H1 (cell line): ENCODE measurements around the gene PDS5A. TPM values are rescaled to one million over a fixed set of nuclear protein-coding genes. Genes with fewer than 3 reads are reported as not detected.

Experiments used
- CTCF ChIA-PET: fragments of 300-600 bp; sonication (Branson Sonifier 250); formaldehyde crosslinking; loops from one replicate; lab custom pipeline; 2021; ENCODE audit not compliant: partially characterized antibody; lab: Charles Lee
- POLR2A ChIA-PET: fragments of 300-600 bp; sonication (Branson Sonifier 250); formaldehyde crosslinking; loops from one replicate; lab custom pipeline; 2021; ENCODE audit warnings: inconsistent platforms; ENCODE audit not compliant: partially characterized antibody; lab: Charles Lee
- DNase-seq, 2 experiments: peaks; one replicate each; pipeline versions ENCODE4 v3.0.0 to v3.0.0-alpha.2; 2010 to 2022; ENCODE audit warnings: low spot score in 2 of 2, low read depth in 1 of 2, mixed read lengths in 1 of 2
- FAIRE-seq: peaks from 2 replicates; lab custom pipeline; 2011; peaks lifted over from hg19 to GRCh38; lab: Jason Lieb, UNC
- H2AFZ ChIP-seq: 2 replicates; pipeline ENCODE4 v1.8.1; 2012; ENCODE audit warnings: low read length, inconsistent platforms
- H2AK5ac ChIP-seq: 2 replicates; pipeline ENCODE4 v1.6.1; 2013; ENCODE audit warnings: low read depth, low read length
- H2BK120ac ChIP-seq: replicated peaks from 2 replicates; pipeline ENCODE3; 2013; ENCODE audit warnings: low read depth, low read length, inconsistent platforms
- H2BK12ac ChIP-seq: 2 replicates; pipeline ENCODE4 v1.6.1; 2013; ENCODE audit warnings: low read depth, low read length
- H2BK15ac ChIP-seq: 2 replicates; pipeline ENCODE4 v1.6.1; 2013; ENCODE audit warnings: low read length
- H2BK20ac ChIP-seq: 2 replicates; pipeline ENCODE4 v1.6.1; 2013; ENCODE audit warnings: low read length
- H2BK5ac ChIP-seq: 2 replicates; pipeline ENCODE4 v1.6.1; 2013; ENCODE audit warnings: low read depth, low read length
- H3K14ac ChIP-seq: 2 replicates; pipeline ENCODE4 v1.6.1; 2013; ENCODE audit warnings: inconsistent platforms; ENCODE audit not compliant: insufficient read length
- H3K18ac ChIP-seq: 2 replicates; pipeline ENCODE4 v1.6.1; 2013; ENCODE audit warnings: low read length; ENCODE audit errors: extremely low read depth
- H3K23ac ChIP-seq: 2 replicates; pipeline ENCODE4 v1.6.1; 2013; ENCODE audit warnings: inconsistent platforms; ENCODE audit not compliant: insufficient read length
- H3K23me2 ChIP-seq: 2 replicates; pipeline ENCODE4 v1.6.1; 2013; ENCODE audit warnings: low read depth, low read length
- H3K27ac ChIP-seq: 2 replicates; pipeline ENCODE4 v1.6.1; 2011; ENCODE audit warnings: low read depth, low read length, inconsistent platforms
- H3K27me3 ChIP-seq, 4 experiments: replicated peaks in 1 of 4; 1 replicate in 1 of 4; 2 replicates in 3 of 4; pipeline versions ENCODE4 v1.6.1 to v1.8.1; 2011 to 2013; ENCODE audit warnings: low read length in 3 of 4, mild to moderate bottlenecking in 3 of 4, inconsistent platforms in 2 of 4, mixed read lengths in 2 of 4, moderate library complexity in 1 of 4; ENCODE audit not compliant: control insufficient read depth in 3 of 4, insufficient read depth in 3 of 4; ENCODE audit errors: extremely low read depth in 1 of 4
- H3K36me3 ChIP-seq, 4 experiments: 2 replicates each; pipeline versions ENCODE4 v1.6.1 to v1.8.1; 2011 to 2013; ENCODE audit warnings: mild to moderate bottlenecking in 4 of 4, low read length in 3 of 4, moderate library complexity in 2 of 4, control low read depth in 1 of 4, inconsistent platforms in 1 of 4; ENCODE audit not compliant: insufficient read depth in 4 of 4, control insufficient read depth in 2 of 4
- H3K4ac ChIP-seq: replicated peaks from 2 replicates; pipeline ENCODE3; 2013; ENCODE audit warnings: low read length, low read depth, mixed read lengths, inconsistent platforms; ENCODE audit not compliant: insufficient read length
- H3K4me1 ChIP-seq, 4 experiments: replicated peaks in 1 of 4; 1 replicate in 1 of 4; 2 replicates in 3 of 4; pipeline versions ENCODE4 v1.6.1 to v1.8.1; 2011 to 2013; ENCODE audit warnings: low read length in 3 of 4, inconsistent platforms in 2 of 4, mixed read lengths in 1 of 4; ENCODE audit not compliant: insufficient read depth in 4 of 4, control insufficient read depth in 3 of 4
- H3K4me2 ChIP-seq, 2 experiments: 2 replicates each; pipeline versions ENCODE4 v1.6.1 to v1.8.1; 2011 to 2013; ENCODE audit warnings: low read depth in 2 of 2, low read length in 2 of 2, control low read depth in 1 of 2, inconsistent platforms in 1 of 2, mild to moderate bottlenecking in 1 of 2; ENCODE audit not compliant: insufficient read depth in 1 of 2
- H3K4me3 ChIP-seq, 4 experiments: fragments of 200-600, 300-600 bp in 1 of 4; sonication (generic), shearing (Covaris generic), sonication (Bioruptor Twin) in 1 of 4; 2 replicates each; pipeline versions ENCODE4 v1.5.1 to v1.8.1; 2011 to 2016; ENCODE audit warnings: low read length in 4 of 4, low read depth in 3 of 4, control low read depth in 2 of 4, inconsistent platforms in 2 of 4, mild to moderate bottlenecking in 2 of 4, mixed read lengths in 1 of 4, moderate library complexity in 1 of 4; ENCODE audit not compliant: insufficient read depth in 2 of 4; ENCODE audit errors: extremely low read depth in 1 of 4
- H3K56ac ChIP-seq: replicated peaks from 2 replicates; pipeline ENCODE3; 2013; ENCODE audit warnings: low read depth, mild to moderate bottlenecking, mixed read lengths, low read length, inconsistent platforms; ENCODE audit not compliant: insufficient read length
- H3K79me1 ChIP-seq: 2 replicates; pipeline ENCODE4 v1.6.1; 2013; ENCODE audit warnings: low read depth, low read length, control low read depth
- H3K79me2 ChIP-seq, 2 experiments: 2 replicates each; pipeline versions ENCODE4 v1.6.1 to v1.8.1; 2012 to 2013; ENCODE audit warnings: low read length in 2 of 2, mild to moderate bottlenecking in 2 of 2, inconsistent platforms in 1 of 2; ENCODE audit not compliant: insufficient read depth in 2 of 2, control insufficient read depth in 1 of 2
- H3K9ac ChIP-seq, 4 experiments: replicated peaks in 1 of 4; 1 replicate in 1 of 4; 2 replicates in 3 of 4; pipeline versions ENCODE4 v1.6.1 to v1.8.1; 2011 to 2013; ENCODE audit warnings: low read depth in 3 of 4, low read length in 3 of 4, control low read depth in 2 of 4, mild to moderate bottlenecking in 2 of 4, moderate library complexity in 2 of 4, inconsistent platforms in 1 of 4; ENCODE audit errors: extremely low read depth in 1 of 4
- H3K9me3 ChIP-seq, 2 experiments: 2 replicates each; pipeline versions ENCODE4 v1.6.1 to v1.8.1; 2012 to 2013; ENCODE audit warnings: mild to moderate bottlenecking in 2 of 2, moderate library complexity in 2 of 2, control low read depth in 1 of 2, inconsistent platforms in 1 of 2, low read depth in 1 of 2, low read length in 1 of 2, mixed read lengths in 1 of 2; ENCODE audit not compliant: insufficient read depth in 2 of 2
- H4K20me1 ChIP-seq, 2 experiments: replicated peaks in 1 of 2; 2 replicates each; pipeline versions ENCODE3 to v1.8.1; 2011 to 2013; ENCODE audit warnings: inconsistent platforms in 2 of 2, low read length in 2 of 2, mild to moderate bottlenecking in 1 of 2; ENCODE audit not compliant: insufficient read depth in 2 of 2, control insufficient read depth in 1 of 2
- H4K5ac ChIP-seq: 2 replicates; pipeline ENCODE4 v1.6.1; 2013; ENCODE audit warnings: low read length, low read depth, mixed read lengths, inconsistent platforms; ENCODE audit not compliant: insufficient read length
- H4K8ac ChIP-seq: 2 replicates; pipeline ENCODE4 v1.8.0; 2013; ENCODE audit warnings: mild to moderate bottlenecking, moderate library complexity, low read length, inconsistent platforms; ENCODE audit not compliant: insufficient read depth; ENCODE audit errors: extremely low read depth
- H4K91ac ChIP-seq: replicated peaks from 2 replicates; pipeline ENCODE3; 2013; ENCODE audit warnings: low read length, mixed read lengths, inconsistent platforms; ENCODE audit not compliant: insufficient read length
- SAP30 ChIP-seq: fragments of 300-600 bp; sonication (generic); IDR thresholded peaks from 2 replicates; pipeline ENCODE4 v1.7.1; 2012; ENCODE audit warnings: low read length, moderate library complexity, mild to moderate bottlenecking, inconsistent platforms; ENCODE audit not compliant: insufficient read depth, insufficient replicate concordance
- WGBS, 2 experiments: shearing (Covaris generic) in 1 of 2; methylation state at CpG; one replicate each; pipeline versions ENCODE4 v1.1.6 to v1.1.7; 2013 to 2015; ENCODE audit warnings: low lambda C conversion rate in 2 of 2, mixed read lengths in 2 of 2, inconsistent platforms in 1 of 2, low coverage in 1 of 2, missing lambda C conversion rate in 1 of 2; ENCODE audit not compliant: insufficient replicate concordance in 2 of 2, insufficient coverage in 1 of 2, insufficient read length in 1 of 2; ENCODE audit errors: extremely low coverage in 1 of 2, missing lambda C conversion rate in 1 of 2; 5-methylcytosine and 5-hydroxymethylcytosine counted together
- polyA plus RNA-seq, 7 experiments: library from polyadenylated mRNA; depleted of rRNA in 3 of 7; stranded (reverse) in 5 of 7; unstranded in 2 of 7; fragments of >200 nt in 5 of 7; fragments of 200-250 nt in 2 of 7; gene quantifications; 1 replicate in 5 of 7; 2 replicates in 1 of 7; 4 replicates in 1 of 7; pipeline versions ENCODE4 v1.2.1 to v1.2.3, GENCODE V29; 2011 to 2013; ENCODE audit warnings: missing spikeins in 2 of 7, mixed read lengths in 2 of 7
- total RNA-seq: library from RNA; stranded (reverse); fragmentation: NEBNext Ultra II Directional; extraction: Animal tissue kit (Norgen Biotek cat#: 25700); gene quantifications from 2 replicates; pipeline ENCODE4 v1.2.1, GENCODE V29; 2021

The PDS5A gene
- total and polyA plus RNA-seq, 2 of the 8 experiments (the other 6 are each of a cell fraction or from before 2014, with no cell fraction given) = 15.5 to 76.6 TPM

GRCh38 chr4:39899291-39899690, 78.4 kb downstream of the PDS5A start:
- H3K79me2 ChIP-seq = no peaks in the 10 kb centered on the region
- FAIRE-seq = no peak
- POLR2A ChIA-PET = no interaction called here
- no peak for TF ChIP-seq SAP30

More at GRCh38 chr4:39899291-39899690, 78.4 kb downstream of the PDS5A start:
- CTCF ChIA-PET = no interaction called here
- no peak overlapping the region for H2BK15ac ChIP-seq
- no peaks in the 10 kb centered on the region for H3K27me3 ChIP-seq
- no peaks in the 10 kb centered on the region for H3K9me3 ChIP-seq
- H4K8ac ChIP-seq = no peak overlapping the region
- H2BK120ac ChIP-seq = no peak overlapping the region
- no peak overlapping the region for H4K91ac ChIP-seq
- peaks cover 0 to 81% (median 27%) of the 10 kb centered on the region in 4 experiments; a peak in 6 of 8 replicates for H3K36me3 ChIP-seq
- H2AK5ac ChIP-seq = no peak overlapping the region
- no peaks in the 10 kb centered on the region for H3K79me1 ChIP-seq
- no peak overlapping the region for H2BK12ac ChIP-seq
- H3K9ac ChIP-seq = no peak overlapping the region
- no peak overlapping the region for H3K14ac ChIP-seq
- H3K4me3 ChIP-seq = no peak overlapping the region
- H2BK20ac ChIP-seq = no peak overlapping the region
- H2AFZ ChIP-seq = no peak overlapping the region
- H4K20me1 ChIP-seq = no peaks in the 10 kb centered on the region
- no peak overlapping the region for H4K5ac ChIP-seq
- H3K23me2 ChIP-seq = no peaks in the 10 kb centered on the region
- no peak overlapping the region for H3K56ac ChIP-seq
- H3K27ac ChIP-seq = no peak overlapping the region
- WGBS, 2 experiments = 91% methylated on average over 3 of the region's 3 CpGs; no CpG with 5 or more reads in 1 of the 2 experiments
- H3K18ac ChIP-seq = no peak overlapping the region
- no peak overlapping the region for H3K4me2 ChIP-seq
- H2BK5ac ChIP-seq = no peak overlapping the region
- no peak overlapping the region for H3K4ac ChIP-seq
- no peak for DNase-seq
- H3K23ac ChIP-seq = no peak overlapping the region
- H3K4me1 ChIP-seq = peaks cover 0 to 6% (median 2%) of the 10 kb centered on the region in 4 experiments; a peak in 2 of 7 replicates
